ENCODE results near the gene TRIP10.

- TF ChIP-seq POLR2A (IDR thresholded peaks at IDR 0.05) (no peak), CTCF (IDR thresholded peaks at IDR 0.05) (no peak)
These were observed 37.5 kb downstream of the TRIP10 start for GRCh38 chr19:6776999-6777398.
